Epithelial cell of esophagus (primary cell): ENCODE results near the gene EHD1.

ENCODE experiments used
- DNase-seq: peaks from one replicate; pipeline ENCODE4 v3.0.0; 2010; ENCODE audit warnings: low read depth
- H3K4me3 ChIP-seq: 2 replicates; pipeline ENCODE4 v1.5.1; 2011; ENCODE audit warnings: mild to moderate bottlenecking, low read length, control low read depth
- CTCF ChIP-seq: IDR thresholded peaks from 2 replicates; pipeline ENCODE4 v1.5.1; 2011; ENCODE audit warnings: low read depth, mild to moderate bottlenecking, low read length, control low read depth, inconsistent platforms; ENCODE audit not compliant: insufficient read depth; ENCODE audit errors: missing control alignments

Gene EHD1

GRCh38 chr11:64809781-64810241 is 68.6 kb downstream of the EHD1 start:
- H3K4me3 ChIP-seq: peak overlapping the region; percentile 78
- no peak for TF ChIP-seq CTCF
- DNase-seq: peak; percentile 77

- TF ChIP-seq CTCF: no peak
- H3K4me3 ChIP-seq: no peak overlapping the region
- DNase-seq: no peak
Measured at GRCh38 chr11:64805481-64805880, 72.9 kb downstream of the EHD1 start.

GRCh38 chr11:64804346-64805210 is 73.8 kb downstream of the EHD1 start:
- no peak for TF ChIP-seq CTCF
- no peak overlapping the region for H3K4me3 ChIP-seq
- no peak for DNase-seq

DNA sequence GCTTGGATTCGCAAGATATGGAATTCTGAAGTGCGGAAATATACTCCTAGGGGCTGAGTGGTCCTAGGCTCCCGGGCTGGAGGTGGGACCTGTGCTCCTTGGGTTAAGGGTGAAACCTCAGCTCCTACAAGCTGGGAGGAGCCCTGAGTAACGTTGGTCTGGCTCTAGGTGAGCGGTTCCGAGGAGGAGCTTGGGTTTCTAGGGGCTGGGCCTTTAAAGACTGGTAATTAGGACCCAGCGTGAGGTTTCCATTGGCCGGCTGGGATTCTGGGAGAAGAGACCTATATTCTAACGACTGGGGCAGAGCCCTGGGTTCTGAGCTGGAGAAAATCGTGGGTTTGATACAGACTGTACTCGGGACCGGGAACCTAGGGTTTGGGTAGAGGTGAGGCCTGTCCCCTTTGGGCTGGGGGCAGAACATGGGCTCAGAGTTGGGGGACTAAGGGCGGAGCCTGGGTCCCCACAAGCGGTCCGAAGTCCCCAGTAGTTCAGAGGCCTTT is 74.5 kb downstream of the EHD1 start:
- DNase-seq: no peak
- peak overlapping the region; percentile 65 for H3K4me3 ChIP-seq
- TF ChIP-seq CTCF: no peak

DNA sequence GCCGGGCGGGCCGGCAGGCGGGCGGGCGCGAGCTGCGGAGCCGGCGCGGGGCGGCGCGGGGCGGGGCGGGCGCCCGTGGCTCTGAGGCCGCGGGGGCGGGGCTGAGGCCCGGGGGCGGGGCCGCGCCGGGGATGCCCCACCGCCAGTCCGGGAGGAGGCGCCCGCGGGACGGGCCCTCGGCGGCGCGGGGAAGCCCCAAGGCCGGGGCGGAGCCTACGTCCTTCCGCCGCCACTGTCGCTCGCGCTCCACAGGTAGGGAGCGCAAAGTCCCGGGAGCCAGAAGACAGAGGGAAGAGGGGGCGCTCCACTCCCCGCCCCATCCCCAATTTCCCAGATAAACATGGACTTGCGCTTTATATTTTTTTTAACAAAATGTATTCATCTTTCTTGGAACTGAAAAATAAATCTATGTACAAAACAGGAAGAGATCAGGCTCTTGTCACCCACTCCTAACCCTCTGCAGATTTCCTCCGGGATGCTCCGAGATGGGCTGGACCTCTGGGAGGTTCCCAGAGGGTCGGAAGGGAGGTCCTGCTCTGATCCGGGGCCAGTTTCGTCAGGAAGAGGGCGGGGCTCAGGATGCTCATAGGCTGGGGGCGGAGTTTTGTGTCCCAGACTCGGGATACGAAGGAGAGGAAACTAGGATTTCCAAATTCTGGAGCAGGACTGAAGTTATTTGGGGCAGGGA is 75.1 kb downstream of the EHD1 start, which contains the start of gene MAP4K2:
MAP4K2 (minus strand) TSS at position 57 of the 688 bp plus-strand sequence. CDS start 65 bp downstream, outside the sequence.
- peak; percentile 84 for DNase-seq
- peak; percentile 8 for TF ChIP-seq CTCF
- H3K4me3 ChIP-seq: peak within 1 kb of the TSS; percentile 65

DNA sequence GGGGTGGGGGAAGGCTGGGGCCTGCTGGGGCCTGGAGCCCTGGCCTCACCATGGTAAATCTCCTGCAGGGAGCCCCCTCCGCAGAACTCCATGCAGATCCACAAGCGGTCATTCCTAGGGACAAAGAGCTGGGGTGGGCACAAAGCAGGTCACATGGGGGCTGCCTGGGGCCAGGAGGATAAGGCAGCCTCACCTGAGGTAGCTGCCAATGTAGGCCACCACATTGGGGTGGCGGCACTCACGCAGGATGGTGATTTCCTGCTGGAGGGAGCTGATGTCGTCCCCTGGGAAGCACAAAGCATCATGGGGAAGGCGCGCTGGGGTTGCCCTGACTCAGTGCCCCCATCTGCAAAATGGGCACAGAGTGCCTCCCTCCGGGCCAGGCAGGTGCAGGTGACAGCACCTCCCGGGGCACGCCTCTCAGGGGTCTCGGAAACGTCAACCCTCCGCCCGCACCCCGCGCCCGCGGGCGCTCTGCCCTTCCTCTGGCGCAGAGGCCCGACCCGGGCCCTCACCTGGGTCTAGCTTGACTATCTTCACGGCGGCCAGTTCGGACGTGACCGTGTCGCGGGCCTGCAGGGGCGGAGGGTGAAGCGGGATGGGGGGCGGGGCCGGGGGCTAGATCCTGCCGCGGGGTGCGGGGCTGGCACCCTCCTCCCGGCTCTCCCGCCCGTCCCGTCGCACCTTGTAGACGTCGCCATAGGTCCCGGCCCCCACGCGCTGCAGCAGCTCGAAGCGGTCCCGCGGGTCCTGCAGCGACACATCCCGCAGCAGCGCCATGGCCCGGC is 75.9 kb downstream of the EHD1 start:
- peak overlapping the region; percentile 40 for H3K4me3 ChIP-seq
- DNase-seq: no peak
- no peak for TF ChIP-seq CTCF
